Hematopoietic multipotent progenitor cell treated with erythropoietin and hydrocortisone succinate and interleukin-3 and kit ligand, for 17 days (in vitro differentiated cells): Measurements from ENCODE around the gene CRBN.

Experiments used
- DNase-seq: peaks from one replicate; pipeline ENCODE4 v3.0.0-alpha.2; 2015; ENCODE audit warnings: low spot score

The CRBN gene

DNA sequence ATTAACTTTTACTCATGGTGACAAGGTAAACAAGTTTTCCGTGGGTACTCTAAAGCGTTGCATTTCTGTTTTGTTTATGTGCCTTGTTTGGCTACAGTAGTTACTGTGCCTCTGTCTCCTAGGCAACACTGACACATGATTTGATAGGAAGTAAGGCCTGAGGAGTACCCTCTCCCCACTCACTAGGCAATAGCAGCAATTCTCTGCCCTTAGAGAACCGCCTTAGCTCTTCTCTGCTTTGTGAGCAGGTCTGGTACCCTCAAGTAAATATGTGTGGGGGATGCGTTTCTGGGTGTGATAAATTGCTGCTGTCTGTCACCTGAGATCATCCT is 69.2 kb downstream of the CRBN start, which contains the start of gene IL5RA:
TSS of gene IL5RA (minus strand) at position 76 of the 332 bp plus-strand sequence. CDS start 5,390 bp downstream, outside the sequence.
- no peak for DNase-seq

DNA sequence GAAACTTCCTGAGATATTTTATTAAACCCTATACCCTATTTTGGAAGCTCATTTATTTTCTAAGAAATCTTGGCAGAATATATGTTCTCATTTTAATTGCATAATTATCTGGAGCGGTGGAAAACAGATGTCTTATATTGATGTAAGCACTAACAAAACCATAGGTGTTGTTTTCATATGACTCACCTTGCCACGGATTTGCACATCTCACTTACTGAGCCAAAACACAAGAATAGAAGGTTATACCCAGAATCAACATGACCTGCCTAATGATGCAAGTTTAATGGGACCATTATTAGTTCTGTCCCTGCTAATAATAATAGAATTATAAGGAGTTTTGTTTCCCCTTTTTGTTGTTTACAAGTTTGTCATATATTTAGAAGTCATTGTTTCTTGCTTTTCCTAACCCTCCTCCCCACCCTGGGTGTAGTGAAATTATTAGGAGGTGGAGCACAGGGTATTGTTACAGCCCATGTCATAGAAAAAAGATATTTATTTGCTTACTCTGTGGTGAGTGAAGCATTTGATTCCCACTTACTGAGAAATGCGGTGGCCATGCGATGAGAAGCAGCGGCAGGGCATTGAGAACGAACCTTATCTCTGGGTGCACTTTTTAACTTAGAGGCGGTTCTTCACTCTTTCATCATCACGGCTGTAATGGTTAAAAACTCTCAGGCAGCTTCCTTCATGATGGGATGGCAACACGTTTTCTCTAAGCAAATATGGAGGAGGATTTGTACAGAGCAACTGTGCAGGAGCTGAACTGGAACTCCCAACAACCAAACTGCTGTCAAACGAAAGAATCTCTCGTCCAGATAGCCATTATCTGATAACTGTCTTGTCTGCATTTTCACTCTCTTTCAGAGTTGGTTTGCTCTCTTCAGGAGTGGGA is 69.8 kb downstream of the CRBN start:
- no peak for DNase-seq

- DNase-seq, result no peak
Measured at GRCh38 chr3:3107858-3108257, 71.6 kb downstream of the CRBN start.

GRCh38 chr3:3107181-3107580 is 72.3 kb downstream of the CRBN start:
- DNase-seq, result no peak

DNA sequence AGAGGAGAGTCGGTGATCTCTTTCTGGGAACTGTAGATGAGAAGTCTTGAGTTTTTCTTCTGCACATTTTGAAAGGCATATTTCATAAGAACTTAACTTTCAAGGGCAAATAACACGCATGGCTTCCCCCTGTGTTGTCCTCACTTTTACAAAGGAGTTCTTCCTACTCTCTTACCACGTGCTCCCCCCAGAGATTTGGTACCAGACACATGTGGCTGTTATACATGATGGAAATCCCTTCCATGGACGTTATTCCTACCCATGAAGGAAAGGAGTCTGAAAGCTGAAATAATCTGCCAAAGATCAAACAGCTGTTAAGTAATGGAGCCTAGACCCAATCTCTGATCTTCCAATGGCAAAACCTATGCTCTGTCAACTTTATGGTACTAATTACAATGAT is 73.7 kb downstream of the CRBN start:
- no peak for DNase-seq

- DNase-seq, result no peak
Measured at GRCh38 chr3:3105246-3105645, 74.2 kb downstream of the CRBN start.

DNA sequence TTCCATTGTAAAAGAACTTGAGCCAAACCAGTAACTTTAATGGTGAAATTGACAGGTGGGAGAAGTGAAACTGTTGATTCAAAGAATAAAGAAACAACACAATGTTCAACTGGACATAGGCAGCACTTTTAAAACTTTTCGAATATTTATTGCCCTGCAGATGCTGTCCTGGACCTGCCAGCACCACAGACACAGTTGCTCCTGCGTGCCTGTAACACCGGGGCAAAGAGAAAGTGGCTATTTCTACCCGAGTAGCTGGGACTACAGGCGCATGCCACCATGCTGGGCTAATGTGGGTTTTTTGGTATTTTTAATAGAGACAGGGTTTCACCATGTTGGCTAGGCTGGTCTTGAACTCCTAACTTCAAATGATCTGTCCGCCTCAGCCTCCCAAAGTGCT is 76.7 kb downstream of the CRBN start:
- DNase-seq, result no peak

DNA sequence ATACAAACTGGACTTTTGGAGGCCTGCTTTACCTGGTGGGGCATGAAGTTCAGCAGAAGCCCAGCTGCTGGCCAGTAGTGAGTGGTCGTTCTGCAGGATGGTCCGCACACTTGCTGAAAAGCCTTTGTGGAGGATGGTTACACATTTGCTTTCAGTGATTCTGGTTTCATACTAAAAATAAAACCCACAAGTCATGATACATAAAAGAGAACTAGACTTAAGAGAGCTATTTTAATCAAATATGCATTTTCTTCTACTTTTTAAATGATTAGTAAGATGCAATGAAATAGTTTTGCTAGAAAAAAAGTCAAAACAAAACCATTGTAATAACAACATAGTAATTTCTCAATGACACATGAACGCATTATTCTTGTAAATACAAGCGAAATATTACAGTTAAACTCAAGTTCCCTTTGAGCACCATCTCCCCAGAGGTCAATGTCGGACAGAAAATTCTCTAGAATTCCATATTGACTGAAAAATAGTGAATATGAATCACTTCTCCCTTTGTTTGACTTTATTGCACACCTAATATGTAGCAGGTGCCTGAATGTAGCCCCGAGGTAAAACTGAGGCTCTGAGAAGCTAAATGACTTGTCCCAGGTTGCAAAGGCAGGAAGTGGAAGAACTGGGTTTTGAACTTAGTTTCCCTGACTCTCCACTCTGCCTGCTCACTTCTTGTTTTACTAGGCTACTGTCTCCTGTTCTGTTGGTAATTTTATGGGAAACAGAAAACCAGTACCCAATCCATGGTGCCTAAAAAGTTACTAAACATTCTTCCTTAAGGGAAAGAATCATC is 77.6 kb downstream of the CRBN start:
- DNase-seq, result no peak
